GM11168 (cell line): ENCODE measurements around the gene ACAD8.
"Not testable (repeated sequence)": the region's sequence is repeated elsewhere in the genome, so short reads cannot be mapped to it uniquely, and the experiment has no call there.

Source experiments
- in situ Hi-C: fragments of 300-500 bp; cut with MboI; formaldehyde crosslinking; loops from one replicate; pipeline ENCODE4 v1.12.0; 2022; ENCODE audit warnings: low sequenced_read_pairs; ENCODE audit not compliant: unreplicated experiment

ACAD8 gene

GRCh38 chr11:134284349-134284748 lies 31.0 kb downstream of the ACAD8 start:
- in situ Hi-C loops, result not testable (repeated sequence)

- in situ Hi-C loops, result no loop called here
Observed at GRCh38 chr11:134287561-134287960, 34.2 kb downstream of the ACAD8 start.

GRCh38 chr11:134288486-134288885 lies 35.1 kb downstream of the ACAD8 start:
- in situ Hi-C loops, result no loop called here

GRCh38 chr11:134289167-134289566 lies 35.8 kb downstream of the ACAD8 start:
- in situ Hi-C loops, result no loop called here

GRCh38 chr11:134289789-134290188 lies 36.4 kb downstream of the ACAD8 start:
- in situ Hi-C loops, result no loop called here

GRCh38 chr11:134290646-134291045 lies 37.3 kb downstream of the ACAD8 start:
- in situ Hi-C loops, result no loop called here

GRCh38 chr11:134291196-134291595 lies 37.8 kb downstream of the ACAD8 start:
- in situ Hi-C loops, result no loop called here

- in situ Hi-C loops, result no loop called here
Observed at GRCh38 chr11:134292661-134293060, 39.3 kb downstream of the ACAD8 start.

GRCh38 chr11:134293119-134294113 lies 40.0 kb downstream of the ACAD8 start:
- in situ Hi-C loops, result no loop called here

- in situ Hi-C loops, result no loop called here
Observed at GRCh38 chr11:134294664-134295063, 41.3 kb downstream of the ACAD8 start.

- in situ Hi-C loops, result no loop called here
Observed at GRCh38 chr11:134312223-134312622, 58.9 kb downstream of the ACAD8 start.

GRCh38 chr11:134312807-134313206 lies 59.4 kb downstream of the ACAD8 start:
- in situ Hi-C loops, result no loop called here

GRCh38 chr11:134313379-134313778 lies 60.0 kb downstream of the ACAD8 start:
- in situ Hi-C loops, result no loop called here

- in situ Hi-C loops, result no loop called here
Observed at GRCh38 chr11:134313821-134314607, 60.6 kb downstream of the ACAD8 start.
